Gastroesophageal sphincter (tissue), 3 donors: ENCODE data around the gene SLX9.

Source experiments
- POLR2AphosphoS5 ChIP-seq: sonication (generic); formaldehyde crosslinking; IDR thresholded peaks from one replicate; pipeline ENCODE4 v1.6.1; 2017; ENCODE audit warnings: antibody characterized with exemption
- TF ChIP-seq, protein P1 (sequence below), 4 experiments: fragments of 200-600 bp in 2 of 4; fragments of 450-650 bp in 2 of 4; sonication (generic) in 1 of 4; IDR thresholded peaks; one replicate each; pipeline ENCODE4 v1.5.1; 2017 to 2019; ENCODE audit warnings: antibody characterized with exemption in 4 of 4, mild to moderate bottlenecking in 2 of 4, moderate library complexity in 2 of 4

DNA sequence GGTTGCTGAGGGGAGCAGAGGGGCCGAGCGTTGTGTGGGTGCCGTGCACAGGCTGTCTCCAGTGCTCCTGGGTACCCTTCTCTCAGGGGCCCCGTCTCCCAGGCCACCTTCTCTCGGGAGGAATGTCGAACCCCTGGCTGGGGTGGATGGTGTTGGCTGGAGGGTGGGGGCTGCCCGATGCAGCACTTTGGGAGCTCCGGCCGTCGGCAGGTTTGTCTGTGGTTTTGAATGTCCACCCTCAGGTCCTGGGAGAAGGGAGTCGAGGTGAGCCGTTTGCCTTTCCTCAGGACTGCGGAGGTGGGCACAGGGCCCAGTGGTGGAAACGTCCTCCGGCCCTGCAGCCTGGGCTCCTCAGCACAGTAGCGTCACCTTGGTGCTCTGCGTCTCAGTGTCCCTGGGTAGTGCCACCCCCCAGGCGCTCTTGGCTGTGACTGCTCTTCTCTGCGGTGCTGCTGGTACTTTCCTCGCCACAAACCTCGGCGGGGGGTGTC is 14.5 kb downstream of the SLX9 start:
- TF ChIP-seq, protein P1, sequence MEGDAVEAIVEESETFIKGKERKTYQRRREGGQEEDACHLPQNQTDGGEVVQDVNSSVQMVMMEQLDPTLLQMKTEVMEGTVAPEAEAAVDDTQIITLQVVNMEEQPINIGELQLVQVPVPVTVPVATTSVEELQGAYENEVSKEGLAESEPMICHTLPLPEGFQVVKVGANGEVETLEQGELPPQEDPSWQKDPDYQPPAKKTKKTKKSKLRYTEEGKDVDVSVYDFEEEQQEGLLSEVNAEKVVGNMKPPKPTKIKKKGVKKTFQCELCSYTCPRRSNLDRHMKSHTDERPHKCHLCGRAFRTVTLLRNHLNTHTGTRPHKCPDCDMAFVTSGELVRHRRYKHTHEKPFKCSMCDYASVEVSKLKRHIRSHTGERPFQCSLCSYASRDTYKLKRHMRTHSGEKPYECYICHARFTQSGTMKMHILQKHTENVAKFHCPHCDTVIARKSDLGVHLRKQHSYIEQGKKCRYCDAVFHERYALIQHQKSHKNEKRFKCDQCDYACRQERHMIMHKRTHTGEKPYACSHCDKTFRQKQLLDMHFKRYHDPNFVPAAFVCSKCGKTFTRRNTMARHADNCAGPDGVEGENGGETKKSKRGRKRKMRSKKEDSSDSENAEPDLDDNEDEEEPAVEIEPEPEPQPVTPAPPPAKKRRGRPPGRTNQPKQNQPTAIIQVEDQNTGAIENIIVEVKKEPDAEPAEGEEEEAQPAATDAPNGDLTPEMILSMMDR (IDR thresholded peaks at IDR 0.05): no peak
- TF ChIP-seq POLR2AphosphoS5: no peak
